CD4-positive, alpha-beta T cell treated with Interferon gamma for 1 hour (primary cell): ENCODE data around the gene VPS29.
"Not testable (repeated sequence)": the region's sequence is repeated elsewhere in the genome, so short reads cannot be mapped to it uniquely, and the experiment has no call there.

Experiments
- DNase-seq: peaks from one replicate; pipeline ENCODE4 v3.0.0-alpha.2; 2020

The VPS29 gene

GRCh38 chr12:110520876-110521712 is 19.2 kb upstream of the VPS29 start:
- DNase-seq: not testable (repeated sequence)

GRCh38 chr12:110518014-110518413 is 16.1 kb upstream of the VPS29 start:
- DNase-seq: not testable (repeated sequence)

- DNase-seq: no peak
Measured at GRCh38 chr12:110516995-110517394, 15.1 kb upstream of the VPS29 start.

- no peak for DNase-seq
Measured at GRCh38 chr12:110514363-110514762, 12.5 kb upstream of the VPS29 start.

- no peak for DNase-seq
Measured at GRCh38 chr12:110513842-110514241, 11.9 kb upstream of the VPS29 start.

- DNase-seq: no peak
Measured at GRCh38 chr12:110508071-110508586, 6.2 kb upstream of the VPS29 start.

GRCh38 chr12:110505332-110505731 is 3.4 kb upstream of the VPS29 start:
- DNase-seq: no peak

- no peak for DNase-seq
Measured at GRCh38 chr12:110503432-110503831, 1.5 kb upstream of the VPS29 start.

GRCh38 chr12:110501399-110501751 is 536 bp downstream of the VPS29 start:
- no peak for DNase-seq

GRCh38 chr12:110498984-110499706 is 2.8 kb downstream of the VPS29 start:
- DNase-seq: no peak

GRCh38 chr12:110475426-110475825 is 26.5 kb downstream of the VPS29 start:
- DNase-seq: no peak

- DNase-seq: peak; percentile 94
Measured at GRCh38 chr12:110468214-110469048, 33.5 kb downstream of the VPS29 start, which contains the start of the genes FAM216A and GPN3. Gene FAM216A (plus strand): TSS chr12:110468845. CDS start chr12:110468876, 31 bp downstream. Gene GPN3 (minus strand): TSS chr12:110468257. CDS start chr12:110468203, 54 bp downstream.

GRCh38 chr12:110467847-110468213 is 34.1 kb downstream of the VPS29 start:
- no peak for DNase-seq

GRCh38 chr12:110466791-110467190 is 35.1 kb downstream of the VPS29 start:
- no peak for DNase-seq

- DNase-seq: not testable (repeated sequence)
Measured at GRCh38 chr12:110465765-110466164, 36.1 kb downstream of the VPS29 start.

GRCh38 chr12:110465024-110465423 is 36.9 kb downstream of the VPS29 start:
- no peak for DNase-seq

- DNase-seq: not testable (repeated sequence)
Measured at GRCh38 chr12:110461189-110461588, 40.7 kb downstream of the VPS29 start.

GRCh38 chr12:110458756-110459155 is 43.2 kb downstream of the VPS29 start:
- DNase-seq: no peak

- no peak for DNase-seq
Measured at GRCh38 chr12:110453569-110454296, 48.2 kb downstream of the VPS29 start.

- no peak for DNase-seq
Measured at GRCh38 chr12:110451263-110451662, 50.6 kb downstream of the VPS29 start.

- DNase-seq: peak; percentile 94
Measured at GRCh38 chr12:110449799-110450497, 52.0 kb downstream of the VPS29 start, which contains the start of gene ARPC3. Gene ARPC3 (minus strand): TSS chr12:110450337. CDS start chr12:110450260, 77 bp downstream.
